Activated naive CD8-positive, alpha-beta T cell (primary cell): Measurements from ENCODE around the gene SSBP1.

Experiments used
- H3K27ac Mint-ChIP-seq: one replicate; pipeline ENCODE4 v1.8.0; 2021; ENCODE audit warnings: mixed read lengths
- H3K27me3 Mint-ChIP-seq: one replicate; pipeline ENCODE4 v1.8.0; 2021; ENCODE audit warnings: mixed read lengths
- H3K36me3 Mint-ChIP-seq: one replicate; pipeline ENCODE4 v1.8.0; 2021; ENCODE audit warnings: mixed read lengths
- H3K4me1 Mint-ChIP-seq: one replicate; pipeline ENCODE4 v1.8.0; 2021; ENCODE audit warnings: low read depth, mixed read lengths
- H3K4me3 Mint-ChIP-seq: one replicate; pipeline ENCODE4 v1.8.0; 2021; ENCODE audit warnings: mild to moderate bottlenecking, mixed read lengths
- H3K9me3 Mint-ChIP-seq: one replicate; pipeline ENCODE4 v1.8.0; 2021; ENCODE audit warnings: low read depth, mixed read lengths

SSBP1 gene

GRCh38 chr7:141702047-141702567 is 36.1 kb upstream of the SSBP1 start, which contains the start of gene DENND11:
Gene DENND11 (minus strand): TSS chr7:141702166. CDS start chr7:141702153, 13 bp downstream.
- peak within 1 kb of the TSS; percentile 92 for H3K4me3 Mint-ChIP-seq
- H3K36me3 Mint-ChIP-seq = peaks cover 3% of the 10 kb centered on the region
- H3K4me1 Mint-ChIP-seq = peaks cover 42% of the 10 kb centered on the region
- no peaks in the 10 kb centered on the region for H3K9me3 Mint-ChIP-seq
- H3K27ac Mint-ChIP-seq = peak within 1 kb of the TSS; percentile 84
- H3K27me3 Mint-ChIP-seq = no peaks in the 10 kb centered on the region

- Mint-ChIP-seq H3K4me1 (peaks cover 34% of the 10 kb centered on the region), H3K36me3 (no peaks in the 10 kb centered on the region), H3K27ac (no peak overlapping the region), H3K27me3 (no peaks in the 10 kb centered on the region), H3K4me3 (peak overlapping the region; percentile 85), H3K9me3 (no peaks in the 10 kb centered on the region)
These were observed 35.3 kb upstream of the SSBP1 start for GRCh38 chr7:141702892-141703291.

GRCh38 chr7:141704112-141704511 is 34.0 kb upstream of the SSBP1 start:
- Mint-ChIP-seq H3K9me3 (no peaks in the 10 kb centered on the region), H3K36me3 (no peaks in the 10 kb centered on the region), H3K4me1 (peaks cover 22% of the 10 kb centered on the region), H3K27ac (no peak overlapping the region), H3K27me3 (no peaks in the 10 kb centered on the region), H3K4me3 (no peak overlapping the region)

GRCh38 chr7:141704741-141705140 is 33.4 kb upstream of the SSBP1 start:
- Mint-ChIP-seq H3K4me3 (no peak overlapping the region), H3K9me3 (no peaks in the 10 kb centered on the region), H3K36me3 (no peaks in the 10 kb centered on the region), H3K27ac (no peak overlapping the region), H3K27me3 (no peaks in the 10 kb centered on the region), H3K4me1 (peaks cover 18% of the 10 kb centered on the region)

- no peaks in the 10 kb centered on the region for H3K9me3 Mint-ChIP-seq
- peaks cover 4% of the 10 kb centered on the region for H3K4me1 Mint-ChIP-seq
- no peak overlapping the region for H3K4me3 Mint-ChIP-seq
- H3K36me3 Mint-ChIP-seq = peaks cover 3% of the 10 kb centered on the region
- no peaks in the 10 kb centered on the region for H3K27me3 Mint-ChIP-seq
- no peak overlapping the region for H3K27ac Mint-ChIP-seq
These were observed 31.7 kb upstream of the SSBP1 start for GRCh38 chr7:141706239-141707064.

- H3K27ac Mint-ChIP-seq = no peak within 1 kb of the TSS
- peaks cover 3% of the 10 kb centered on the region for H3K36me3 Mint-ChIP-seq
- no peaks in the 10 kb centered on the region for H3K27me3 Mint-ChIP-seq
- H3K4me3 Mint-ChIP-seq = no peak within 1 kb of the TSS
- no peaks in the 10 kb centered on the region for H3K4me1 Mint-ChIP-seq
- no peaks in the 10 kb centered on the region for H3K9me3 Mint-ChIP-seq
These were observed 29.8 kb upstream of the SSBP1 start, which contains the start of gene WEE2 for GRCh38 chr7:141708351-141708750. Gene WEE2 (plus strand): TSS chr7:141708353. CDS start chr7:141708759, 406 bp downstream.

- H3K4me3 Mint-ChIP-seq = no peak overlapping the region
- no peaks in the 10 kb centered on the region for H3K9me3 Mint-ChIP-seq
These were observed 28.8 kb upstream of the SSBP1 start for GRCh38 chr7:141709318-141709717.

GRCh38 chr7:141709749-141710148 is 28.4 kb upstream of the SSBP1 start:
- Mint-ChIP-seq H3K4me3 (no peak overlapping the region), H3K4me1 (no peaks in the 10 kb centered on the region), H3K36me3 (peaks cover 3% of the 10 kb centered on the region), H3K27me3 (no peaks in the 10 kb centered on the region), H3K9me3 (no peaks in the 10 kb centered on the region), H3K27ac (no peak overlapping the region)

More at GRCh38 chr7:141709318-141709717, 28.8 kb upstream of the SSBP1 start:
- Mint-ChIP-seq H3K36me3 (peaks cover 3% of the 10 kb centered on the region), H3K27me3 (no peaks in the 10 kb centered on the region), H3K27ac (no peak overlapping the region), H3K4me1 (no peaks in the 10 kb centered on the region)

GRCh38 chr7:141710301-141710700 is 27.9 kb upstream of the SSBP1 start:
- Mint-ChIP-seq H3K27ac (no peak overlapping the region), H3K4me3 (no peak overlapping the region), H3K4me1 (no peaks in the 10 kb centered on the region), H3K9me3 (no peaks in the 10 kb centered on the region), H3K36me3 (peaks cover 3% of the 10 kb centered on the region), H3K27me3 (no peaks in the 10 kb centered on the region)

- Mint-ChIP-seq H3K4me1 (no peaks in the 10 kb centered on the region), H3K9me3 (no peaks in the 10 kb centered on the region), H3K36me3 (peaks cover 4% of the 10 kb centered on the region), H3K27me3 (no peaks in the 10 kb centered on the region), H3K27ac (no peak overlapping the region), H3K4me3 (no peak overlapping the region)
These were observed 25.4 kb upstream of the SSBP1 start for GRCh38 chr7:141712603-141713255.

GRCh38 chr7:141713890-141714289 is 24.3 kb upstream of the SSBP1 start:
- no peaks in the 10 kb centered on the region for H3K9me3 Mint-ChIP-seq
- peaks cover 7% of the 10 kb centered on the region for H3K36me3 Mint-ChIP-seq
- H3K4me1 Mint-ChIP-seq = no peaks in the 10 kb centered on the region
- no peaks in the 10 kb centered on the region for H3K27me3 Mint-ChIP-seq
- H3K27ac Mint-ChIP-seq = no peak overlapping the region
- no peak overlapping the region for H3K4me3 Mint-ChIP-seq

GRCh38 chr7:141714571-141714970 is 23.6 kb upstream of the SSBP1 start:
- no peak overlapping the region for H3K27ac Mint-ChIP-seq
- H3K4me3 Mint-ChIP-seq = no peak overlapping the region
- peaks cover 7% of the 10 kb centered on the region for H3K36me3 Mint-ChIP-seq
- H3K4me1 Mint-ChIP-seq = no peaks in the 10 kb centered on the region
- H3K27me3 Mint-ChIP-seq = no peaks in the 10 kb centered on the region
- no peaks in the 10 kb centered on the region for H3K9me3 Mint-ChIP-seq

GRCh38 chr7:141715018-141715417 is 23.1 kb upstream of the SSBP1 start:
- no peak overlapping the region for H3K4me3 Mint-ChIP-seq
- no peak overlapping the region for H3K27ac Mint-ChIP-seq
- H3K27me3 Mint-ChIP-seq = no peaks in the 10 kb centered on the region
- no peaks in the 10 kb centered on the region for H3K9me3 Mint-ChIP-seq
- H3K4me1 Mint-ChIP-seq = no peaks in the 10 kb centered on the region
- peaks cover 7% of the 10 kb centered on the region for H3K36me3 Mint-ChIP-seq

GRCh38 chr7:141715794-141716689 is 22.1 kb upstream of the SSBP1 start:
- Mint-ChIP-seq H3K36me3 (peaks cover 4% of the 10 kb centered on the region), H3K27ac (no peak overlapping the region), H3K4me3 (no peak overlapping the region), H3K27me3 (no peaks in the 10 kb centered on the region), H3K4me1 (no peaks in the 10 kb centered on the region), H3K9me3 (no peaks in the 10 kb centered on the region)
